ENCODE measurements around the gene MLF1. TPM values are rescaled to one million over a fixed set of nuclear protein-coding genes. Genes with fewer than 3 reads are reported as not detected.

MLF1 gene
- total and polyA plus RNA-seq, 9 donors = 8.5 to 28.3 (median 16.0) TPM

- Histone ChIP-seq H3K27ac (no peak overlapping the region), H3K27me3 (no peaks in the 10 kb centered on the region), H3K9me3 (no peaks in the 10 kb centered on the region), H3K4me1 (ENCODE audit: insufficient read depth) (no peaks in the 10 kb centered on the region), H3K4me3 (no peak overlapping the region), H3K36me3 (no peaks in the 10 kb centered on the region)
- WGBS, 3 donors = 47 to 79% (median 49%) methylated on average over 1 of the region's 1 CpG
- intact Hi-C loops (cut with DNase I) = no loop called here
- DNase-seq = no peak
- TF ChIP-seq POLR2A (IDR thresholded peaks at IDR 0.05) (no peak), EP300 (IDR thresholded peaks at IDR 0.05) (no peak)
- TF ChIP-seq, protein P1, sequence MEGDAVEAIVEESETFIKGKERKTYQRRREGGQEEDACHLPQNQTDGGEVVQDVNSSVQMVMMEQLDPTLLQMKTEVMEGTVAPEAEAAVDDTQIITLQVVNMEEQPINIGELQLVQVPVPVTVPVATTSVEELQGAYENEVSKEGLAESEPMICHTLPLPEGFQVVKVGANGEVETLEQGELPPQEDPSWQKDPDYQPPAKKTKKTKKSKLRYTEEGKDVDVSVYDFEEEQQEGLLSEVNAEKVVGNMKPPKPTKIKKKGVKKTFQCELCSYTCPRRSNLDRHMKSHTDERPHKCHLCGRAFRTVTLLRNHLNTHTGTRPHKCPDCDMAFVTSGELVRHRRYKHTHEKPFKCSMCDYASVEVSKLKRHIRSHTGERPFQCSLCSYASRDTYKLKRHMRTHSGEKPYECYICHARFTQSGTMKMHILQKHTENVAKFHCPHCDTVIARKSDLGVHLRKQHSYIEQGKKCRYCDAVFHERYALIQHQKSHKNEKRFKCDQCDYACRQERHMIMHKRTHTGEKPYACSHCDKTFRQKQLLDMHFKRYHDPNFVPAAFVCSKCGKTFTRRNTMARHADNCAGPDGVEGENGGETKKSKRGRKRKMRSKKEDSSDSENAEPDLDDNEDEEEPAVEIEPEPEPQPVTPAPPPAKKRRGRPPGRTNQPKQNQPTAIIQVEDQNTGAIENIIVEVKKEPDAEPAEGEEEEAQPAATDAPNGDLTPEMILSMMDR (IDR thresholded peaks at IDR 0.05) = no peak
Measured at GRCh38 chr3:158617982-158618875, 47.2 kb downstream of the MLF1 start.

DNA sequence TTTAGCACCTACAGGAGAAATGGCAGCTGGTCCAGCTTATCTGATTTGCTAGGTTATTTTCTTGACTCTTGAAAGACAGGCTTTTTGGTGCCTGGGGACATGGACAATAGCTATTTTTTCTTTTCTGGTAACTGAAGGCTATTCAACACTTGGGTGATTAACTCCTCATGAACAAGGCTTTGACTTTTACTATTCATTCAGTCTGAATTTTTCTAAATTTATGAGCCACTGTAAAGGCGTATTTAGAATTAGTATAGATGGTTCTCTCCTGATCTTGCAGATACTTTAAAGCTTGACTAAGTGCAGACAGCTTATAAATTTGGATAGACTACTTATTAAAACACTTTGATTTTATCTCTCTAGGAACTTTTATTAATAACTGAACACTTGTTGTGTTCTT lies 54.9 kb downstream of the MLF1 start:
- no peaks in the 10 kb centered on the region for H3K36me3 ChIP-seq
- no peak overlapping the region for H3K4me3 ChIP-seq
- intact Hi-C loops (cut with DNase I) = no loop called here
- no peak for DNase-seq
- H3K9me3 ChIP-seq = no peaks in the 10 kb centered on the region
- WGBS, 3 donors = 0 to 71% (median 61%) methylated on average over 1 of the region's 1 CpG
- no peak overlapping the region for H3K27ac ChIP-seq
- no peaks in the 10 kb centered on the region for H3K4me1 ChIP-seq (ENCODE audit: insufficient read depth)
- no peaks in the 10 kb centered on the region for H3K27me3 ChIP-seq
- TF ChIP-seq, protein P1 (IDR thresholded peaks at IDR 0.05) = no peak
- no peak for TF ChIP-seq EP300 (IDR thresholded peaks at IDR 0.05)
- TF ChIP-seq POLR2A (IDR thresholded peaks at IDR 0.05) = no peak

DNA sequence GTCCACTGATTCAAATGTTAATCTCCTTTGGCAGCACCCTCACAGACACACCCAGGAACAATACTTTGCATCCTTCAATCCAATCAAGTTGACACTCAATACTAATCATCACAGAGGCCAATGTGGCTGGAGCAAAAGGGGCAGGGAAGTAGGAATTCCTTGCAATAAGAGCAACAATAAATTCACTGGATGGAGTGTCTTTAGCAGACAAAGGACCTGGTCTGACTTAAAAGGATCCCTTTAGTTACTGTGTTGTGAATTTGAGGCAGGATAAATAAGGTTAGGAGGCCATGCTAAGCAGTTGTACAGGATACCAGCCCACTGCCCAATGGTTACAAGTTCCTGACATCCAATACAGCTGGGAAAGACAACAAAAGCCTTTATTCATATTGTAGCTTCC lies 61.0 kb downstream of the MLF1 start:
- no peaks in the 10 kb centered on the region for H3K27me3 ChIP-seq
- no peaks in the 10 kb centered on the region for H3K9me3 ChIP-seq
- no peaks in the 10 kb centered on the region for H3K4me1 ChIP-seq (ENCODE audit: insufficient read depth)
- H3K36me3 ChIP-seq = no peaks in the 10 kb centered on the region
- TF ChIP-seq EP300 (IDR thresholded peaks at IDR 0.05) (no peak), POLR2A (IDR thresholded peaks at IDR 0.05) (no peak)
- H3K4me3 ChIP-seq = no peak overlapping the region
- no peak for DNase-seq
- no peak overlapping the region for H3K27ac ChIP-seq
- intact Hi-C loops (cut with DNase I) = no loop called here

GRCh38 chr3:158640646-158641045 lies 69.7 kb downstream of the MLF1 start:
- TF ChIP-seq, protein P1 (IDR thresholded peaks at IDR 0.05) = no peak
- TF ChIP-seq POLR2A (IDR thresholded peaks at IDR 0.05) = no peak
- no peak for TF ChIP-seq EP300 (IDR thresholded peaks at IDR 0.05)
- Histone ChIP-seq H3K36me3 (no peaks in the 10 kb centered on the region), H3K4me1 (ENCODE audit: insufficient read depth) (no peaks in the 10 kb centered on the region), H3K27me3 (no peaks in the 10 kb centered on the region), H3K27ac (no peak overlapping the region), H3K9me3 (no peaks in the 10 kb centered on the region), H3K4me3 (no peak overlapping the region)
- intact Hi-C loops (cut with DNase I) = no loop called here
- no peak for DNase-seq
- 74 to 80% (median 80%) methylated on average over 7 of the region's 7 CpGs for WGBS, 3 donors

- intact Hi-C loops (cut with DNase I) = no loop called here
- no peak for DNase-seq
- no peaks in the 10 kb centered on the region for H3K36me3 ChIP-seq
Measured at GRCh38 chr3:158642005-158642404, 71.0 kb downstream of the MLF1 start.

More at GRCh38 chr3:158642005-158642404, 71.0 kb downstream of the MLF1 start:
- H3K4me3 ChIP-seq = no peak overlapping the region
- no peaks in the 10 kb centered on the region for H3K9me3 ChIP-seq
- 92 to 95% (median 93%) methylated on average over 7 of the region's 7 CpGs for WGBS, 3 donors
- no peak overlapping the region for H3K27ac ChIP-seq
- TF ChIP-seq POLR2A (IDR thresholded peaks at IDR 0.05) (no peak), EP300 (IDR thresholded peaks at IDR 0.05) (no peak)
- TF ChIP-seq, protein P1 (IDR thresholded peaks at IDR 0.05) = no peak
- no peaks in the 10 kb centered on the region for H3K4me1 ChIP-seq (ENCODE audit: insufficient read depth)
- no peaks in the 10 kb centered on the region for H3K27me3 ChIP-seq
